ENCODE measurements around the gene WDR1. TPM values are rescaled to one million over a fixed set of nuclear protein-coding genes. Genes with fewer than 3 reads are reported as not detected.

WDR1 gene
- total RNA-seq, 2 experiments from 2014 or later, result 197 to 198 TPM

DNA sequence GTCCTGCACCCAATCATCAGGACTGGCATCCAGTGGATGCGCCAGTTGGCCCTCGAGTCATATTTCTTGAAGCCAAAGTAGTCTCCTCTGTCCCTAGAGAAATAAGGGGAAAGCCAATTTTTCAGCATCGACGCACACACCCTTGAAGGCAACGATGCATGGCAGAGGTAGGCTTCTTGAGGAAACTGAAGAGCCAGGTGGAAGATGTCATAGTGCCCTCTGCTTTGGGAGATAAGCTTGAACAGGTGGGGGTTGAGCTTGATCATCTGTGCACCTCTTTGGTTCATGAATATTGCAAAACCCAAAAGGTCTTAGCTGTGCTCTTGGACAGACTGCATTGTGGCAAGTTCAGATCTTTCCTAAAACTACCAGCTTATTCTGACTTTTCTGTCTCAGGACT lies 34.6 kb upstream of the WDR1 start:
- intact Hi-C loops (cut with DNase I, micrococcal nuclease), result no loop called here
- H3K36me3 Mint-ChIP-seq (ENCODE audit: low read depth), result no peaks in the 10 kb centered on the region
- ChIA-PET POLR2A (interaction anchor here (0.6 to 1.1 kb wide), 2 partner anchors 10 to 33 kb away, joined by 3 read pairs; no protein-coding TSS in a partner anchor), CTCF (interaction anchor here (1.1 kb wide), 1 partner anchor 386 kb away, joined by 3 read pairs; no protein-coding TSS in a partner anchor)
- H3K4me3 ChIP-seq (ENCODE audit: low read length), result no peak overlapping the region
- no peaks in the 10 kb centered on the region for H3K9me3 ChIP-seq (ENCODE audit: control insufficient read depth in 1 of 2, insufficient read depth in 1 of 2, low read length in 2 of 2)
- no peaks in the 10 kb centered on the region for H3K27me3 ChIP-seq (ENCODE audit: control insufficient read depth in 1 of 2, insufficient read depth in 2 of 2, low read length in 2 of 2)
- H3K27me3 Mint-ChIP-seq, result no peaks in the 10 kb centered on the region
- H3K36me3 ChIP-seq (ENCODE audit: insufficient read depth, low read length), result no peaks in the 10 kb centered on the region
- DNase-seq (no peak), ATAC-seq (ENCODE audit: poor library complexity) (no peak)
- no peaks in the 10 kb centered on the region for H3K9me3 Mint-ChIP-seq
- no peak overlapping the region for H3K27ac ChIP-seq (ENCODE audit: low read depth in 1 of 2, low read length in 2 of 2)
- H3K4me1 Mint-ChIP-seq (ENCODE audit: low read depth), result no peaks in the 10 kb centered on the region
- TF ChIP-seq, protein P1, sequence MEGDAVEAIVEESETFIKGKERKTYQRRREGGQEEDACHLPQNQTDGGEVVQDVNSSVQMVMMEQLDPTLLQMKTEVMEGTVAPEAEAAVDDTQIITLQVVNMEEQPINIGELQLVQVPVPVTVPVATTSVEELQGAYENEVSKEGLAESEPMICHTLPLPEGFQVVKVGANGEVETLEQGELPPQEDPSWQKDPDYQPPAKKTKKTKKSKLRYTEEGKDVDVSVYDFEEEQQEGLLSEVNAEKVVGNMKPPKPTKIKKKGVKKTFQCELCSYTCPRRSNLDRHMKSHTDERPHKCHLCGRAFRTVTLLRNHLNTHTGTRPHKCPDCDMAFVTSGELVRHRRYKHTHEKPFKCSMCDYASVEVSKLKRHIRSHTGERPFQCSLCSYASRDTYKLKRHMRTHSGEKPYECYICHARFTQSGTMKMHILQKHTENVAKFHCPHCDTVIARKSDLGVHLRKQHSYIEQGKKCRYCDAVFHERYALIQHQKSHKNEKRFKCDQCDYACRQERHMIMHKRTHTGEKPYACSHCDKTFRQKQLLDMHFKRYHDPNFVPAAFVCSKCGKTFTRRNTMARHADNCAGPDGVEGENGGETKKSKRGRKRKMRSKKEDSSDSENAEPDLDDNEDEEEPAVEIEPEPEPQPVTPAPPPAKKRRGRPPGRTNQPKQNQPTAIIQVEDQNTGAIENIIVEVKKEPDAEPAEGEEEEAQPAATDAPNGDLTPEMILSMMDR (IDR thresholded peaks at IDR 0.05), result no peak
- no peak overlapping the region for H3K27ac Mint-ChIP-seq
- no peaks in the 10 kb centered on the region for H3K4me1 ChIP-seq (ENCODE audit: insufficient read depth, low read length)
- no peak overlapping the region for H3K4me3 Mint-ChIP-seq

DNA sequence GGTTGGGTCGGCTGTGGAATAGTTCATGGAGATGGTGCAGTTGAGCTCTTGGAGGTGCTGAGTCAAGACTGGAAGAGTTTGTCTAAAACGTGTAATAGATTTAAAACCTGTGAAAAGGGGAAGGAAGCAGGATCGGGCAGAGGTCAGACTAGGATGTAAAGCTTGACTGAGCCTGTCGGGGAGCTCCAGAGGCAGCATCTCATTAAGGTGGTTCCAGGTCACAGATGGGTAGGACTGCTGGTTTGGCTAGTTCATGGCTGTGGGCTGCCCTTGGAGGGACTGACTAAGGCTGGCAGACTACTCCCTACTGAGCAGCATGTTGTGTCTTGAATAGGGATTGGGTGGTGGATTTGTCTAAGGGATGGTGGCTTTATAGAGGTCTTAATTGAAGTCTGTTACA lies 28.4 kb upstream of the WDR1 start:
- H3K36me3 Mint-ChIP-seq (ENCODE audit: low read depth), result no peaks in the 10 kb centered on the region
- no peak overlapping the region for H3K4me3 ChIP-seq (ENCODE audit: low read length)
- CTCF ChIA-PET, result no interaction called here
- H3K4me1 Mint-ChIP-seq (ENCODE audit: low read depth), result no peaks in the 10 kb centered on the region
- intact Hi-C loops (cut with DNase I, micrococcal nuclease), result no loop called here
- H3K36me3 ChIP-seq (ENCODE audit: insufficient read depth, low read length), result no peaks in the 10 kb centered on the region
- H3K4me3 Mint-ChIP-seq, result no peak overlapping the region
- no peak overlapping the region for H3K27ac ChIP-seq (ENCODE audit: low read depth in 1 of 2, low read length in 2 of 2)
- no peaks in the 10 kb centered on the region for H3K9me3 ChIP-seq (ENCODE audit: control insufficient read depth in 1 of 2, insufficient read depth in 1 of 2, low read length in 2 of 2)
- POLR2A ChIA-PET, result no interaction called here
- no peaks in the 10 kb centered on the region for H3K9me3 Mint-ChIP-seq
- ATAC-seq (ENCODE audit: poor library complexity) (no peak), DNase-seq (no peak)
- TF ChIP-seq, protein P1 (IDR thresholded peaks at IDR 0.05), result no peak
- no peaks in the 10 kb centered on the region for H3K27me3 Mint-ChIP-seq
- no peaks in the 10 kb centered on the region for H3K4me1 ChIP-seq (ENCODE audit: insufficient read depth, low read length)
- peaks cover 0 to 2% of the 10 kb centered on the region in 2 experiments for H3K27me3 ChIP-seq (ENCODE audit: control insufficient read depth in 1 of 2, insufficient read depth in 2 of 2, low read length in 2 of 2)
- H3K27ac Mint-ChIP-seq, result no peak overlapping the region

DNA sequence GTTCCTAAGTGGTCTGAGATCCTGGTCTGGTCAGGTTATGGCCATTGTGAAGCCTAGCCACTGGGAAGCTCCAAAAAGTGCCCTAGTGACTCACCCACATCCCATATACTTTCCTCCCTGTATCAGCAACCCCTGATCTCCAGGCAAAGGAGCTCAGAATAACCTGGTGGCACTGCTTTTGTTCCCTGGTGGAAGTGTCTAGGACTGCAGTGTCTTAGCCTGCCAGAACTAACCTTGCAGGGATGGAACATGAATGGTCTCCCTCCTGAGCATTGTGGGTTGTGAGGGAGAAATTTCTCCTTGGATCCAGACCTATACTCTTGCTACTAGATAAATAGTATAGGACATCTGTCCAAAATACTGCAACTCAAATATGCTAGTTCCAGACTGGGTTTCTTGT lies 27.9 kb upstream of the WDR1 start:
- H3K4me1 ChIP-seq (ENCODE audit: insufficient read depth, low read length), result no peaks in the 10 kb centered on the region
- H3K27ac ChIP-seq (ENCODE audit: low read depth in 1 of 2, low read length in 2 of 2), result no peak overlapping the region
- CTCF ChIA-PET, result no interaction called here
- no peak for ATAC-seq (ENCODE audit: poor library complexity)
- no peak overlapping the region for H3K4me3 Mint-ChIP-seq
- POLR2A ChIA-PET, result no interaction called here
- intact Hi-C loops (cut with DNase I, micrococcal nuclease), result no loop called here
- H3K36me3 ChIP-seq (ENCODE audit: insufficient read depth, low read length), result no peaks in the 10 kb centered on the region
- H3K4me1 Mint-ChIP-seq (ENCODE audit: low read depth), result no peaks in the 10 kb centered on the region
- peaks cover 0 to 2% of the 10 kb centered on the region in 2 experiments for H3K27me3 ChIP-seq (ENCODE audit: control insufficient read depth in 1 of 2, insufficient read depth in 2 of 2, low read length in 2 of 2)
- H3K27me3 Mint-ChIP-seq, result no peaks in the 10 kb centered on the region
- TF ChIP-seq, protein P1 (IDR thresholded peaks at IDR 0.05), result no peak
- no peak overlapping the region for H3K4me3 ChIP-seq (ENCODE audit: low read length)
- H3K27ac Mint-ChIP-seq, result no peak overlapping the region
- no peaks in the 10 kb centered on the region for H3K36me3 Mint-ChIP-seq (ENCODE audit: low read depth)
- no peak for DNase-seq
- no peaks in the 10 kb centered on the region for H3K9me3 ChIP-seq (ENCODE audit: control insufficient read depth in 1 of 2, insufficient read depth in 1 of 2, low read length in 2 of 2)
- no peaks in the 10 kb centered on the region for H3K9me3 Mint-ChIP-seq

Measured in CD4-positive, alpha-beta T cell (primary cell).